Transverse colon (tissue), 4 donors: ENCODE measurements around the gene RAB11FIP3.

Experiments
- POLR2AphosphoS5 ChIP-seq, 3 donors: sonication (generic); formaldehyde crosslinking; IDR thresholded peaks; one replicate each; pipeline ENCODE4 v1.6.1; 2016; ENCODE audit warnings: antibody characterized with exemption in 3 of 3
- TF ChIP-seq, protein P1 (sequence below), 5 experiments: fragments of 200-600 bp in 3 of 5; fragments of 450-650 bp in 2 of 5; sonication (generic) in 3 of 5; IDR thresholded peaks; 1 replicate in 2 of 5; 2 replicates in 3 of 5; pipeline ENCODE4 v1.5.1; 2016 to 2017; ENCODE audit warnings: antibody characterized with exemption in 5 of 5, inconsistent platforms in 3 of 5, mild to moderate bottlenecking in 2 of 5, moderate library complexity in 1 of 5

DNA sequence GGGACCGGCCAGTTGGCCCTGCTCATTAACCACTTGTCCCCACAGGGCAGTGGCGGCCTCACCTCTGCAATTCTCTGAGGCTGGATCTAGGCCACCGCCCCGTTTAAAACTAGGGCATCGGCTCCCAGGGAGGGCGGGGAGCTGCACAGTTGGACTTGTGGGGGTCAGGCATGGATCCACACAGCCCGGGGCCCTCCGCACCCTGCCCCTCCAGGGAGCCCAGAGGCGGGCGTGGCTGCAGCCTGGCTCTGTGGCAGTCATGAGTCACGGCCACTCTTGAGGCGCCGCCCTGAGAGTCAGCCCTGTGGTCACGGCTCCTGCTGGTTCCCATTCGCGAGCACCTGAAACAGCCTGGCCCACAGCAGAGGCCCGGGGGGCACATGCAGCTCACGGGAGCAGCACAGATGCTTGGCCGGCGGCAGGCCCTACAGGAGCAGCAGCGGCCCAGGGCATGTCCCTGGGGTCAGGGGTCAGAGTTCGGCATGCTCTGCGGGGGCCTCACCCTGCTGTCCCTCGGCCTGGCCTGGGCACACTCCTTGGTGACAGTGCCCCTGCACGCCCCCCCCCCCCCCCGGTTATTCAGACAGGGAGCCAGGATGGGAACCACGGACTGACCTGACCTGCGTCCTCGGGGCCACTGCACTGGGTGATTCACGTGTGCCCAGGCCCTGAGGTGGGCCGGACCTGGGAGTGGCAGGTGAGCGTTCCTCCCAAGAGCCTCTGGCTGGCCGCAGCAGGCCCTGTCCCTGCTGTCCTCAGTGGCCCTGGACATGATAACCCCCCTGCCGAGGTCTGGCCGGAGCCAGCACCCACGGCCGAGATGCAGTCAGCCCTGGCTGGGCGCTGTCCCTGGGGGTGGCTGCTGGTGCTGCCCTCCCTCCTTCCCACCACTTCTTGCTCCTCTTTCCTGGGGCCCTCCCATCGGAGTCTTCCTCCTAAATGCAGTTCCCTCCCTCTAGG, 110.3 kb downstream of the RAB11FIP3 start:
- TF ChIP-seq, protein P1, sequence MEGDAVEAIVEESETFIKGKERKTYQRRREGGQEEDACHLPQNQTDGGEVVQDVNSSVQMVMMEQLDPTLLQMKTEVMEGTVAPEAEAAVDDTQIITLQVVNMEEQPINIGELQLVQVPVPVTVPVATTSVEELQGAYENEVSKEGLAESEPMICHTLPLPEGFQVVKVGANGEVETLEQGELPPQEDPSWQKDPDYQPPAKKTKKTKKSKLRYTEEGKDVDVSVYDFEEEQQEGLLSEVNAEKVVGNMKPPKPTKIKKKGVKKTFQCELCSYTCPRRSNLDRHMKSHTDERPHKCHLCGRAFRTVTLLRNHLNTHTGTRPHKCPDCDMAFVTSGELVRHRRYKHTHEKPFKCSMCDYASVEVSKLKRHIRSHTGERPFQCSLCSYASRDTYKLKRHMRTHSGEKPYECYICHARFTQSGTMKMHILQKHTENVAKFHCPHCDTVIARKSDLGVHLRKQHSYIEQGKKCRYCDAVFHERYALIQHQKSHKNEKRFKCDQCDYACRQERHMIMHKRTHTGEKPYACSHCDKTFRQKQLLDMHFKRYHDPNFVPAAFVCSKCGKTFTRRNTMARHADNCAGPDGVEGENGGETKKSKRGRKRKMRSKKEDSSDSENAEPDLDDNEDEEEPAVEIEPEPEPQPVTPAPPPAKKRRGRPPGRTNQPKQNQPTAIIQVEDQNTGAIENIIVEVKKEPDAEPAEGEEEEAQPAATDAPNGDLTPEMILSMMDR (IDR thresholded peaks at IDR 0.05): no peak
- TF ChIP-seq POLR2AphosphoS5 (IDR thresholded peaks at IDR 0.05): peak in 1 of 3 donors; percentile 3
